Hepatic stellate cell (primary cell): ENCODE results near the gene SETBP1.
A peak's percentile ranks its signal among the peaks of the same experiment; 100 is the strongest.
"Not testable (repeated sequence)": the region's sequence is repeated elsewhere in the genome, so short reads cannot be mapped to it uniquely, and the experiment has no call there.

Experiments
- DNase-seq: peaks from one replicate; pipeline ENCODE4 v3.0.0; 2011; ENCODE audit warnings: low spot score

The SETBP1 gene

GRCh38 chr18:44704135-44704789, 23.6 kb downstream of the SETBP1 start:
- no peak for DNase-seq

DNA sequence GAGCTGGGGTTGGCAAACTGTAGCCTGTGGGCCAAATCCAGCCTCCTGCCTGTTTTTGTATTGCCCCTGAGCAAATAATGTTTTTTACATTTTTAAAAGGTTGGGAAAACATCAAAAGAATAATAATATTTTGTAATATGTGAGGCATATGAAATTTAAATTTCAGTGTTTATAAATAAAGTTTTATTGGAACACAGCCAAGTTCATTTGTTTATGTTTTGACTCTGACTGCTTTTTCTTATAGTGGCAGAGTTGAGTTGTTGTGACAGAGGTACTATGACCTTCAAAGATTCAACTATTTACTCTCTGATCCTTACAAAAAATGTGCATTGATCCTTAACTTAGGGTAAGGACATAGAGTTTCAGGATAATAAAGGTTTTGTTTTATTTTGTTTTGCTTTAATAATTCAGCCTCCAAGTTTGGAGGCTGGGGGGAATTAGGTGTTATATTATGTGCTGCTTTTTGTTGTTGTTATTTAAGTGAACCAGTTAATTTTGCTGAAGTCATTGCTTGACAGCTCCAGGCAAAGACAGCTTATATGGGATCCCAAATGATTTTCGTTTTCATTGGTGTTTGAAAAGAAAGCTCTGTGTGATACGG, 24.5 kb downstream of the SETBP1 start:
- no peak for DNase-seq

DNA sequence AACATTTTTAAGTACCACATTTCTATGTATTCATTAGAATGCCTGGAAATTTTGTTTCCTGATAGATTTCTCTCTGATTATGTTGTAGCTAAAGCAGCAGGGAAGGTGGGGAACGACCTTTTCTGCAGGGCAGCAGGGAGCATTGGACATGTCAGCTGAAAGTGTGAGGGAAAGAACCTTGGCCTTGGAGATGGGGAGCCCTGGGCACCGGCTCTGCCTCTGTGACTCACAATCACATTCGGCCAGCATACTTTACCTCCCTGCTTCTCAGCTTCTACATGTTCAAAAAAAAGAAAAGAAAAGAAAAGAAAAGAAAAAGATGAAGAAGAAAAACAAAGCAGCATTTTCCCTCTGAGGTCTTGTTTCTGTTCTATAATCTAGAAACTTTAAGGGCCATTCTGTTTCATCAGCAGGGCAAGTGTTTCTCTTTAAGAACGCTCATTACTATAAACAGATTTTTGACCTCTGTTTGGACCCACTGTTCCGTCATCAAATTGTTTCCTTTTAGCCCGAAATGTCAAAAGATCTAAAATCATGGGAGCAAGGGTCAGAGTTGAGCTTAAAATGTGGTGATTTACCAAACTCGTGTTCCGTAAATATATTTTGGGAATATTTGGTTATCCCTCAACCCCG, 27.9 kb downstream of the SETBP1 start:
- no peak for DNase-seq

GRCh38 chr18:44709307-44710126, 28.8 kb downstream of the SETBP1 start:
- DNase-seq, result no peak

GRCh38 chr18:44710931-44711330, 30.2 kb downstream of the SETBP1 start:
- DNase-seq, result no peak

DNA sequence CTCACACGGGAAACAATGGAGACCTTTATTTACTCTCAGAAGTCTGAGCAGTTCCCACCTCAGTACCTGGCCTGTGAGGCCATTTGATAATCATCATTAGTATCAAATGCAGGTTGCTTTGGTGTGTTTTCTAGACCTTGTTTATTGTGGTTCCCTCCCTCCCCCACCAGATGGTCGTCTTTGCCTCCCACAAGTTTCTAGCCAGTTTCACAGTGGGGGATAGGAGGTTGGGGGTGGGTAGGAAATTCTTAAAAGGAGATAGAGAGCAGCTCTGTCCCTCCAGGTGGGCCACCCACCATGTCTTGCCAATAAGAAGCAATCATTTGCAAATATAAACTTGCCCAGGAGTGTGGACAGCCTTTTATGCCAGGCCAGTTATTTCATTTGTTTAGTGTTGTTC, 31.3 kb downstream of the SETBP1 start:
- no peak for DNase-seq

DNA sequence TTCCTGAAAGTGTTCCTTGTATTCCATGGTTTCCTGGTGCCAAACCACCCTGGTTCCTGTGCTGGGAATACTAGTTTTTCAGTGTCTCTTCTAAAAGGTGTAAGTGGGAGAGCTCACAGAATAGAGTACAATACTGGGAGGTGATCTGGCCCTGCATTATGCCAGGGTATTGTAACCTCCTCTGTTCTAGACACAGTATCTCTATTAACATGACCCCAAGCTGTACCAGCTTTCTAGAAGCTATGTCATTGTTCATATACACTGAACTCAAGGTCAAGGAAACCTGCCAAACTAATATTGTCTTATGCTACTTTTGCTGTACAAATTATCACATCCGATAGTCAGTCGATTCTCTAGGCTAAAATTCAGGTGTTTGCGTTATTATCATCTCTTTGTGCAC, 32.7 kb downstream of the SETBP1 start:
- no peak for DNase-seq

DNA sequence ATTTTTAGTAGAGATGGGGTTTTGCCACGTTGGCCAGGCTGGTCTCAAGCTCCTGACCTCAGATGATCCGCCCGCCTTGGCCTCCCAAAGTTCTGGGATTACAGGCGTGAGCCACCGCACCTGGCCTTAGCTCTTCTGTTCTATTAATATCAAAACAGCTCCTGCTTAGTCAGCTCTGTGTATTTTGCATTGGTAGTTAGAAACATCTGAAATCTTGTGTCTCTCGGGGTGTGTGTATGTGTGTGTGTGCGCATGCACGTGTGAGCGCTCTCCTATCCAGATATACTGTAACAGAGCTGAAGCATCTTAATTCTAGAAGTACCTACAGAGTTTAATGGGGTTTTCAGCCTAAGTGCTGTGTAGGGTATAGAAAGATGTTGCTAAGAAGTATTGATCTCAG, 33.7 kb downstream of the SETBP1 start:
- DNase-seq, result no peak

- DNase-seq, result no peak
Measured at GRCh38 chr18:44715245-44715644, 34.6 kb downstream of the SETBP1 start.

- DNase-seq, result no peak
Measured at GRCh38 chr18:44715842-44716241, 35.2 kb downstream of the SETBP1 start.

DNA sequence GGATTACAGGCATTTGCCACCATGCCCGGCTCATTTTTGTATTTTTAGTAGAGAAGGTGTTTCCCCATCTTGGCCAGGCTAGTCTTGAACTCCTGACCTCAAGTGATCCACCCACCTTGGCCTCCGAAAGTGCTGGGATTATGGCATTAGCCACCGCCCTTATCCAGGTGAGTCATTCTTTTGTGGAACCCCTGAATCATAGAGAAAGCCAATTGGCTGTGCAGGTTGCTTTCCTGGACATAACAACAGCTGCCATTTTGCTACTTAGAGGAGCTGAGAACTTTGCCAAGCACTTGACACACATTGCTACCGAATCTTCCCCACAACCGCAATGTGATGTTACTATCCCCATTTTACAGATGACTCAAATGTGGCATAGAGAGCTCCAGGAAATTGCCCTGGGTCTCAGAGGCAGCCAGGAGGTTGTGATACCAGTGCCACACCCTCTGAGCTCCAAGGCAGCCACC, 36.0 kb downstream of the SETBP1 start:
- DNase-seq, result no peak

- DNase-seq, result no peak
Measured at GRCh38 chr18:44719519-44720060, 38.9 kb downstream of the SETBP1 start.

GRCh38 chr18:44721748-44722147, 41.1 kb downstream of the SETBP1 start:
- not testable (repeated sequence) for DNase-seq

- no peak for DNase-seq
Measured at GRCh38 chr18:44723411-44723810, 42.7 kb downstream of the SETBP1 start.

DNA sequence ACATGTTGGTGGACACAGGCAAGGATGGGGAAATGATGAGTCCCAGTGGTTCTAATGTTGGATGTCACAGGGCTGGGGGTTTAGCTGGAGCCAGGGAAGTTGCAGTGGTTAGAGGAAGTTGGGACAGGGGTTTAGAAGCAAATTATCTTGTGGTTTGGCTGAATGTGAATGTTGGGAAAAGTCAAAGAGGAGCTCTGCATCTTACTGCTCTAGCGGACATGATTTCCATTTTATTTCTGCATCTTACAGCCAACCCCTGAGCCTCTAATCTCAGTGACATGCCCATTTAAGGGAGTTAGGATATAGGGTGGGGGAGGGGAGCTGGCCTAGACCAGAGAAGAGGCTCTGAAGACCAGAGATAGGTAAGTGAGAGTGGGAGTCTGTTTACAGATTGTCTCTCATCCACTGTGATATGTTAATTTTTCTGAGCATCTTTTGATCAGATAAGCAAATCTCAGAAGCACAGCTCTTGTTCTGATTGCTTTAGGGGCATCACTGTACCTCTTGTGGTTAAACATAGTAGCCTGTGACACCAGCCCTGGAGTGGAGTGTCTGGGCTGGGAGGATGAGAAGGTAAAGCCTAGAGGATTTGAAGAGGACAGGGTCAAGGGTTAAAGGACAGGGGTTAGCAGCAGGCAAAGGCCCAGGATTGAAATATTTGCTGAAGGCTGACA, 43.6 kb downstream of the SETBP1 start:
- no peak for DNase-seq

DNA sequence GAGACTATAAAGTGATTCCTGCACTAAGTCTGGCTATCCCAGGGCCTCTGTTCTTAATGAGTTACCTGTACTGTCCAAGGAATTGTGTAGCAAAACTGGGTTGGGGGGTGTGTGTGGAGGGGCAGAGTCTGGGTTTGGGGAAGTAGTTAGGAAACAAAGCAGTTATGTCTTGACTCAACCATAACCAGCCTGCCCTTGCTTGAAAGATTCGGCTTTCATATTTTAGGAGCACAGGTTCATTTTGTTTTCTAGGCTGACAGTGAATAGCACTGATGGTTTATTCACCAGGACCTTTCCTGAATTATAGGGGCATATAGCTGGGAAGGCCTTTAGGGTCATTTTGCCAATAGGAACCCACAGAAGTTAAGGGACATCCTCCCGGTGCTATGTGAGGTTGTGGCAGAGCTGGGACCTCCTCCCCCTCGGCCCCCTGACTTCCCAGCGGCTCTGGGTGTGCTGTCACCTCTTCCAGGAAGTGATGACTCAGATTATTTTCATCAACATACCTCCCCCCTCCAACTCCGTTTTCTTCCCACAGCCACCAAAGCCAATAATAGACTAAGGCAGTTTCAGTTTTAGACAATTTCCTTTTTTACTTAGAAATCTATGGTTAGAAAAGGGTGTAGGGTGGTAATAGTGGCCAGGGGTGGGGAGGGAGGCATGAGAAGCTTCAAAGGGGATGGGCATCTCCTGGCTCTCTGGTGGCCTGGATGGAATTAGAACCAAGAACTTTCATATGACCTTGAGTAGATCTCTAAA, 44.8 kb downstream of the SETBP1 start:
- DNase-seq, result peak; percentile 40

DNA sequence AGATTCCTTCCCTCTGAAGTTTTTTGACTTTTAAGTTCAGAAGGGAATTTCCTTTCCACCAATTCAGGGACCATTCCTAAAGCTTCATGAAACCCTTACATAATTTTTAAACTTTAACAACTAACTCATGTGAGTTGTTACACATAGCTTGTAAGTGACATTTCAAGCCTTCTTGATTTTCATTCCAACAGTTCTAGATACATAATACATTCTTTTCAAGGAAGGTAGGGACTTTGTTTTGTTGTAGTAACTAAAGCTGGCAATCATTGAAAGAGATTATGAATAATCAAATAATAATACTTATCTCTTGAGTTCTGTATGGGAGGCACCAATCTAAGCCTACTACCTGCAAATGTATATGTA, 45.4 kb downstream of the SETBP1 start:
- DNase-seq, result no peak

- no peak for DNase-seq
Measured at GRCh38 chr18:44727291-44727690, 46.6 kb downstream of the SETBP1 start.

- peak; percentile 32 for DNase-seq
Measured at GRCh38 chr18:44729631-44730101, 49.0 kb downstream of the SETBP1 start.

DNA sequence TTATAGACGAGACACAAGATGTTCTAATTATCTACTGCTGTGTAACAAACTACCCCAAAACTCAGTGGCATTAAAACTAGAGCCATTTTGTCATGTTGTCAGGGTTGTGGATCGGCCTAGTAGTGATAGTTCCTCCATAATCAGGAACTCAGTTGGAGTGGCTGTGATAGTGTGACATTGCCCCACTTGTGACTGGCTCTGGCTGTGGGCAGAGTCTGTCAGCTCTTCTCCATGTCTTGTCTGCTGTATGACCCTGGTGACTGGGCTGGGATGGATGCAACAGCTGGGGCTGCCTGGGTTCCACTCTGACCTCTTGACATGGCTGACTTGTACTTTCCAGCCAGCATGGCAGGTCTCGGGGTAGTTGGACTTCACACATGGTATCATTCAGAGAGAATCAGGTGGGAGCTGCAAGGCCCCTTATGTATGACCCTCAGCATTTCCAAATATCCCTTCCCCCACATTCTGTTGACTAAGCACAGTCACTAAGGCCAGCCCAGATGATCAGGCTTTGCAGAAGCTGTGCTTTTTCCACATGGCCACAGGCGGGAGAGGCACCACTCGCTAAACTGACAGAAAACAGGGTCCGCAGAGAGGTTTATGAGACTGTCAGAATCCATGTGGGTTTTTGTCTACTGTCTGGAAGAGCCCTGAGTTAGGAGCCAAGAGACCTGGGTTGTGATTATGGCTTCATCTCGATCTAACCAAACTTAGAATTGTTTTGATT, 50.3 kb downstream of the SETBP1 start:
- DNase-seq, result no peak
